Breast epithelium (tissue), 4 donors: ENCODE measurements around the gene KLHDC10. TPM values are rescaled to one million over a fixed set of nuclear protein-coding genes. Genes with fewer than 3 reads are reported as not detected.

Experiments used
- DNase-seq, 2 donors: peaks; one replicate each; pipeline ENCODE4 v3.0.0-alpha.2; 2019; ENCODE audit warnings: low spot score in 2 of 2
- H3K27ac ChIP-seq, 2 donors: fragments of 200-600 bp; sonication (generic) in 1 of 2; one replicate each; pipeline ENCODE4 v1.5.1; 2016 to 2019; ENCODE audit warnings: mild to moderate bottlenecking in 1 of 2
- H3K27me3 ChIP-seq, 2 donors: fragments of 200-600 bp; sonication (generic) in 1 of 2; one replicate each; pipeline versions ENCODE4 v1.5.1 to v1.6.0; 2017 to 2019; ENCODE audit warnings: control low read depth in 1 of 2, mild to moderate bottlenecking in 1 of 2
- H3K36me3 ChIP-seq: fragments of 200-600 bp; one replicate; pipeline ENCODE4 v1.5.1; 2019
- H3K4me1 ChIP-seq, 2 donors: fragments of 200-600 bp; sonication (generic); one replicate each; pipeline ENCODE4 v1.5.1; 2016 to 2019; ENCODE audit warnings: control low read depth in 1 of 2
- H3K4me3 ChIP-seq, 3 donors: fragments of 200-600 bp; sonication (generic); 1 replicate in 2 of 3; 2 replicates in 1 of 3; pipeline ENCODE4 v1.5.1; 2016 to 2019; ENCODE audit warnings: mild to moderate bottlenecking in 3 of 3, moderate library complexity in 2 of 3
- H3K9me3 ChIP-seq, 2 donors: fragments of 200-600 bp; sonication (generic) in 1 of 2; one replicate each; pipeline ENCODE4 v1.5.1; 2016 to 2019; ENCODE audit warnings: control low read depth in 1 of 2
- CTCF ChIP-seq, 3 donors: fragments of 450-650 bp; IDR thresholded peaks; one replicate each; pipeline ENCODE4 v1.5.1; 2016 to 2017; ENCODE audit warnings: antibody characterized with exemption in 3 of 3, mild to moderate bottlenecking in 3 of 3, moderate library complexity in 3 of 3
- POLR2A ChIP-seq: fragments of 450-650 bp; IDR thresholded peaks from one replicate; pipeline ENCODE4 v1.6.1; 2016; ENCODE audit warnings: antibody characterized with exemption, mild to moderate bottlenecking, moderate library complexity
- POLR2AphosphoS5 ChIP-seq, 3 donors: sonication (generic); formaldehyde crosslinking; IDR thresholded peaks; one replicate each; pipeline ENCODE4 v1.6.1; 2017; ENCODE audit warnings: antibody characterized with exemption in 3 of 3
- intact Hi-C: fragments of 100-400 bp; cut with DNase I; formaldehyde crosslinking; loops from one replicate; pipeline ENCODE4 v1.15.1; 2023; ENCODE audit warnings: low total_unique reads
- total RNA-seq, 3 donors: library from RNA; depleted of rRNA; stranded (reverse); fragments of >200 nt; gene quantifications; one replicate each; pipeline ENCODE4 v1.1.0, GENCODE V29; 2016

The KLHDC10 gene
- total RNA-seq, 3 donors from 2014 or later: 23.3 to 28.0 (median 28.0) TPM

- no peak overlapping the region for H3K27ac ChIP-seq
- H3K9me3 ChIP-seq: no peaks in the 10 kb centered on the region
- no peaks in the 10 kb centered on the region for H3K4me1 ChIP-seq
- TF ChIP-seq CTCF (IDR thresholded peaks at IDR 0.05): no peak
- no peak for DNase-seq
- H3K27me3 ChIP-seq: no peaks in the 10 kb centered on the region
- H3K4me3 ChIP-seq: no peak overlapping the region
- H3K36me3 ChIP-seq: no peaks in the 10 kb centered on the region
- intact Hi-C loops: no loop called here
Measured at GRCh38 chr7:130092598-130092997, 22.3 kb downstream of the KLHDC10 start.

GRCh38 chr7:130095812-130096211 is 25.5 kb downstream of the KLHDC10 start:
- Histone ChIP-seq H3K4me3 (no peak overlapping the region), H3K27me3 (no peaks in the 10 kb centered on the region), H3K36me3 (no peaks in the 10 kb centered on the region), H3K4me1 (no peaks in the 10 kb centered on the region), H3K9me3 (no peaks in the 10 kb centered on the region), H3K27ac (peak overlapping the region in 1 of 2 donors; percentile 3)
- no peak for TF ChIP-seq POLR2AphosphoS5 (IDR thresholded peaks at IDR 0.05)
- TF ChIP-seq POLR2A: no peak
- TF ChIP-seq CTCF (IDR thresholded peaks at IDR 0.05): no peak
- DNase-seq: no peak
- intact Hi-C loops: no loop called here

- no peaks in the 10 kb centered on the region for H3K36me3 ChIP-seq
- DNase-seq: no peak
- no peak overlapping the region for H3K4me3 ChIP-seq
- H3K4me1 ChIP-seq: no peaks in the 10 kb centered on the region
- H3K27ac ChIP-seq: peak overlapping the region in 1 of 2 donors; percentile 3
- H3K9me3 ChIP-seq: no peaks in the 10 kb centered on the region
- intact Hi-C loops: no loop called here
- TF ChIP-seq POLR2AphosphoS5 (IDR thresholded peaks at IDR 0.05): no peak
- no peak for TF ChIP-seq POLR2A
- TF ChIP-seq CTCF (IDR thresholded peaks at IDR 0.05): no peak
- no peaks in the 10 kb centered on the region for H3K27me3 ChIP-seq
Measured at GRCh38 chr7:130096243-130096827, 26.0 kb downstream of the KLHDC10 start.

- no peaks in the 10 kb centered on the region for H3K4me1 ChIP-seq
- no peaks in the 10 kb centered on the region for H3K9me3 ChIP-seq
- no peaks in the 10 kb centered on the region for H3K27me3 ChIP-seq
- no peak overlapping the region for H3K4me3 ChIP-seq
- no peak for DNase-seq
- H3K36me3 ChIP-seq: no peaks in the 10 kb centered on the region
- intact Hi-C loops: no loop called here
- H3K27ac ChIP-seq: no peak overlapping the region
- TF ChIP-seq POLR2AphosphoS5 (IDR thresholded peaks at IDR 0.05): no peak
- TF ChIP-seq POLR2A: no peak
- no peak for TF ChIP-seq CTCF (IDR thresholded peaks at IDR 0.05)
Measured at GRCh38 chr7:130099331-130099730, 29.0 kb downstream of the KLHDC10 start.

GRCh38 chr7:130102588-130102987 is 32.3 kb downstream of the KLHDC10 start:
- intact Hi-C loops: no loop called here

More at GRCh38 chr7:130102588-130102987, 32.3 kb downstream of the KLHDC10 start:
- Histone ChIP-seq H3K36me3 (no peaks in the 10 kb centered on the region), H3K4me3 (no peak overlapping the region), H3K27me3 (no peaks in the 10 kb centered on the region), H3K9me3 (no peaks in the 10 kb centered on the region), H3K4me1 (no peaks in the 10 kb centered on the region), H3K27ac (no peak overlapping the region)
- TF ChIP-seq POLR2AphosphoS5 (IDR thresholded peaks at IDR 0.05) (no peak), CTCF (IDR thresholded peaks at IDR 0.05) (no peak), POLR2A (no peak)
- no peak for DNase-seq
